H1 (cell line): Measurements from ENCODE around the gene SRSF7. TPM values are rescaled to one million over a fixed set of nuclear protein-coding genes. Genes with fewer than 3 reads are reported as not detected.

ENCODE experiments used
- ATF2 ChIP-seq: IDR thresholded peaks from 2 replicates; pipeline ENCODE4 v1.6.1; 2012; ENCODE audit warnings: low read length, inconsistent platforms
- GTF2F1 ChIP-seq: IDR thresholded peaks from 2 replicates; pipeline ENCODE4 v1.6.1; 2012; ENCODE audit warnings: low read depth, low read length, improper control_type of control experiment, borderline replicate concordance
- RAD21 ChIP-seq, 2 experiments: IDR thresholded peaks in 1 of 2; conservative IDR thresholded peaks in 1 of 2; 2 replicates each; pipeline ENCODE4 v1.6.1; 2011; ENCODE audit warnings: low read depth in 2 of 2, low read length in 2 of 2, improper control_type of control experiment in 1 of 2, inconsistent platforms in 1 of 2, mild to moderate bottlenecking in 1 of 2, moderate library complexity in 1 of 2
- RFX5 ChIP-seq: IDR thresholded peaks from 2 replicates; pipeline ENCODE4 v1.6.1; 2011; ENCODE audit warnings: low read depth, low read length, improper control_type of control experiment, borderline replicate concordance
- polyA plus RNA-seq, 7 experiments: library from polyadenylated mRNA; depleted of rRNA in 3 of 7; stranded (reverse) in 5 of 7; unstranded in 2 of 7; fragments of >200 nt in 5 of 7; fragments of 200-250 nt in 2 of 7; gene quantifications; 1 replicate in 5 of 7; 2 replicates in 1 of 7; 4 replicates in 1 of 7; pipeline versions ENCODE4 v1.2.1 to v1.2.3, GENCODE V29; 2011 to 2013; ENCODE audit warnings: missing spikeins in 2 of 7, mixed read lengths in 2 of 7
- total RNA-seq: library from RNA; stranded (reverse); fragmentation: NEBNext Ultra II Directional; extraction: Animal tissue kit (Norgen Biotek cat#: 25700); gene quantifications from 2 replicates; pipeline ENCODE4 v1.2.1, GENCODE V29; 2021

The SRSF7 gene
- total and polyA plus RNA-seq, 2 of the 8 experiments (the other 6 are each of a cell fraction or from before 2014, with no cell fraction given): 370 to 415 TPM

- TF ChIP-seq RAD21 (IDR thresholded peaks at IDR 0.05 in 1 of 2, conservative IDR thresholded peaks at IDR 0.05 in 1 of 2; ENCODE audit: low read depth in 2 of 2, low read length in 2 of 2) (no peak), RFX5 (no peak), ATF2 (no peak), GTF2F1 (no peak)
Observed at GRCh38 chr2:38788306-38788705, 37.1 kb upstream of the SRSF7 start (continued).
